GM19395 (cell line): Measurements from ENCODE around the gene PAX8.
"Not testable (repeated sequence)": the region's sequence is repeated elsewhere in the genome, so short reads cannot be mapped to it uniquely, and the experiment has no call there.

Source experiments
- ATAC-seq: cut with Tn5 transposase; IDR thresholded peaks from one replicate; pipeline ENCODE4 v1.9.1; 2021; ENCODE audit warnings: mild to moderate bottlenecking, moderate library complexity; ENCODE audit not compliant: unreplicated experiment

Gene PAX8

DNA sequence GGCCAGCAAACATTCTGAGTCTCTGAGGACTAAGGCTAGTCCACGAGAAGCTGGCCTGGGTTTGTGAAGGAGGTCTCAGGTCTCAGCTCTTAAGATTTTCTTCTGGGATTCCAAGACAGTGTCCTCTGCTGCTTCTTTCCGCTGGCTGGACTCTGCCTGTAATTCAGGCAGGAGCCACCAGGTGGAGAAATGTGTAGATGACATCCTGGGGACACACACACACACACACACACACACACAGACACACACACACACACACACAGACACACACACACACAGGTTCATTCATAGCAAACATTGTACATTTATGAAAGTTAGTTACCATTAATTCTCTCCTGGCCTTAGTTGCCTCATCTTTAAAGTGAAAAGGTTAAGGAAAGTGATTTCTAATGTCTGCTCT is 18.9 kb upstream of the PAX8 start:
- not testable (repeated sequence) for ATAC-seq

- ATAC-seq: no peak
These were observed 12.5 kb upstream of the PAX8 start for GRCh38 chr2:113291191-113291590.

DNA sequence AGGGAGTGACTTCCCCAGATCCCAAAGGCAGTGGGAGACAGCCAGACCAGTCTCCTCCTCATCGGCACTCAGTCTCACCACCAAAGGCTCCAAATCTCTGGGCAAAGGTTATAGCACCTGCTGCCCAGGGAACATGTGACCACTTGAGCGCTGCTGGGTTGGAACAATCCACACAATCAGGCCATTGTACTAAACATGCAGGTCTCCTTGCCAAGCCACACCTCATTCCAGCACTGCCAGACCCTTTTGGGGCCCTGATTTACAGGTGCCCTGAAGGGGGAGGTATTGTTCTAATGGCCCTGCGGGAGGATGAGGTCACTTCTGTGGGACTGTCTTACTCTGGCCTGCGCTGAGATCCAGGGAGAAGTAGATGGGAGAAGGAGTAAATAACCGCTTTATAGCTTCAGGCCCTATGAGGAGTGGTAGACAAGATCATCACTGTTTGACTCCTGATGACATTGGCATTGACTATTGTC is 10.0 kb upstream of the PAX8 start:
- ATAC-seq: not testable (repeated sequence)

- ATAC-seq: not testable (repeated sequence)
These were observed 9.5 kb upstream of the PAX8 start for GRCh38 chr2:113288117-113288673.

DNA sequence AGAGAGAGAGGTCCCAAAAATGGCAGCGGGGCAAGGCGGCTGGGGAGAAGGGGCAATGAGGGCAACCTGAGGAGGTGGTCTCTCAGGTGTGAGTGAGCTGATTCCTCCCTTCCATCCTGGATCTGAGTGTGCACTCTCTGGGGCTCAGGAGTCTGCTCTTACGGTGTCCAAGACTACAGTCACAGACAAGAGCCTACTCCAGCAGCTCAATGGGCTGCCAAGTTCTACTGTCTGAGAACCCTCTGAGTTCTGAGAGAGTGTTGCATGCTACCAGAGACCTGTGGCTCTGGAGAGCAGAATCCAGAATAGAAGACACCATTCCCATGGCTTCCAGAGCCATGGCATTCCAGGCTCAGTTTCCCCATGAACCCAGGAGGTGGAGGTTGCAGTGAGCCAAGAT is 7.1 kb upstream of the PAX8 start:
- ATAC-seq: no peak

- ATAC-seq: not testable (repeated sequence)
These were observed 6.3 kb upstream of the PAX8 start for GRCh38 chr2:113284999-113285398.

GRCh38 chr2:113284476-113284875 is 5.8 kb upstream of the PAX8 start:
- ATAC-seq: no peak

- no peak for ATAC-seq
These were observed 5.1 kb upstream of the PAX8 start for GRCh38 chr2:113283704-113284284.

- ATAC-seq: no peak
These were observed 4.2 kb upstream of the PAX8 start for GRCh38 chr2:113282747-113283533.

DNA sequence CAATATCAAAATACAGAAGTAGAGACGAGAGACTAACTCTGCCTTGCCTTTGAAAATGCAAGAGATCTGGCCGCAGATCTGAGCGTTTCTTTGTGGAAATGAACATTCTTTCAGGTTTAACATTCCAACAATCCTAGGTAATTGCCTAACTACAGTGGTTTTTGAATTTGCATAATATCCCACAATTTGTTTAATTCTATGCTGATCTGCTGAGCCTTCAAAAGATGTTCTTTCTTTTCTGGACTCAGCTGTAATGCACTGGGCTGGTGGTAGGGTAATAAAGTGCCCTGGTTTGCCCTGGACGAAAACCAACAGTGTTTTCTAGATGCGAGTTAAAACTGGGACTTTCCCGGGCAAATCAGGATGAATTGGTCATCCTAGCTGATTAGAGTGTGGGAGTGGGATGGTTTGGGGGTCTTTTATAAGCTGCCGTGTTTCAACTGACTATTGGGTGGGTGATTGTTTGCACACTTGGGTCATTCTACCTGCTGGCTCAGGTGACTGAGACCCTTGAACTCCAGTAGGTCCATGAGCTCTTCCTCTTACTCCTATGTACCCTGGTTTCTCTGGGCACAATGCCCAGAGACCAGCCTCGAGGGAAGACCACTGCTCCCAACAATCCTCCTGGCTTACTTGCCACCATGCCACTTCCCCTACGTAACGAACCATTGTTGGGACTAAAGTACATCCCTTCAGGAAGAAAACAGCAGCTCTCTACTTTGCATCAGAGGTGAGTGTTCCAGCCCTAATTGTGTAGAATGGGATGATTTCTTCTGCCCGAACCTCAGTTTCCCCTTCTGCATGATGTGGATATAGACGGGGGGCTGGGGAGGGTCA is 3.4 kb upstream of the PAX8 start:
- no peak for ATAC-seq

GRCh38 chr2:113278073-113278741 is 514 bp downstream of the PAX8 start:
- ATAC-seq: no peak

- no peak for ATAC-seq
These were observed 1.1 kb downstream of the PAX8 start for GRCh38 chr2:113277474-113278072.

DNA sequence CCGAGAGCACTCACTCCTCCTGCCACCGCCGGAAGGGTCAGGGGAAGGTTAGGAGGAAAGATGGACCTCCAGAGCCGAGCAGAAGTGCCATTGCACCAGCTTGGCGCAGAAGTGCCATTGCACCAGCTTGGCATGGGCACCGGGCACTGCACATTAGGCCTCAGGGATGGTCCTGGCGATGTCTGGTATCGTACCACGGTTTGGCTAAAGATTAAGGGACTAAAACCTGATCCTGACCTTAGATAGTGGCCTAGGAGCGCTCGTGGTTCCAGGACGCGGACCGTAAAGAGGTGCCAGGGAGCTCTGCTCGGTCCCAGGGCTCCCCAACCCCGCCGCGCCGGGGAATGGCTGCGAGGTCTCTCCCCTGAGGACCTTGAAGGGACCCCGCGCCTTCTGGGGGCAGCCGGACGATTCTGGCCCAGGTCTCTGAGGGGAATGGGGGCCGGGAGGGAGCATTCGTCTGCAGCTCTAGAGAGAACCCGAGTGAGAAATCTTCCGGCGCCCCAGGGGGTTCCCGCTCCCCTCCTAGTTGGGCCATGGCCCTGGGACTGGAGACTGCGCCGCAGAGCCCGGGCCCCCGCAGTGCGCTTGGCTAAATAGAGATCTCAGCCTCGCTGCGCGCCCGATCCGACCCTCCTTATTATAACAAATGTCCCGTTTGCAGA is 1.8 kb downstream of the PAX8 start:
- ATAC-seq: no peak

- no peak for ATAC-seq
These were observed 2.4 kb downstream of the PAX8 start for GRCh38 chr2:113276216-113276760.

DNA sequence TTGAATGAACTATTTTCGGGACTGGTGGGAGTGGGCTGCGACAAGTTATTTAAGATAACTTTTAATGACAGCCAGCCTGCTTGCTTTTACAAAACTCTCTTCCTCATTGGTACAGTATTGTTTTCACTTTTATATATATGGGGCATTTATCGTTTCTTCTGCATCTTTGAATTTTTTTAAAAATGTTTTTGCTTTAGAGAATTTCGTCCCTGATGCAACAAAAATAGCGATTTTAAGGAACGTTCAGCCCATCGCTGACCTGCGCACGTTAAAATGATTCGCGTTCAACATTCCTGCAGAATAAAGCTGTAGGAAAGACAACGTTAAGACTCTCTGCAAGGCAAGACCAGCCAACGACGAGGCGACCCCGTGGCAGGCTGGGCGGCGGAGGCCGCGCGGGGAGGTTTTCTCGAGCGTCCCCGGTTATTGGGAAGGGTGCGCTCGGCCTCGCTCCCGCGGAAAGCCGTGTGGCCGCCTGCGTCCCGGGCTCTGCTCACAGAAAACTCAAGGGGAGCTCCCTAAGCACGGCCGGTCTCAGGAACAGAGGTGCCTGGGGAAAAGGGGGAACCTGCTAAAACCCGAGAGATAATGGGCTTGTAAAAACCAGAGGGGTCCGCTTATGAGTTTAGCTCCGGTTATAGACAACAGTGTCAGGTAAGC is 3.0 kb downstream of the PAX8 start:
- ATAC-seq: no peak

DNA sequence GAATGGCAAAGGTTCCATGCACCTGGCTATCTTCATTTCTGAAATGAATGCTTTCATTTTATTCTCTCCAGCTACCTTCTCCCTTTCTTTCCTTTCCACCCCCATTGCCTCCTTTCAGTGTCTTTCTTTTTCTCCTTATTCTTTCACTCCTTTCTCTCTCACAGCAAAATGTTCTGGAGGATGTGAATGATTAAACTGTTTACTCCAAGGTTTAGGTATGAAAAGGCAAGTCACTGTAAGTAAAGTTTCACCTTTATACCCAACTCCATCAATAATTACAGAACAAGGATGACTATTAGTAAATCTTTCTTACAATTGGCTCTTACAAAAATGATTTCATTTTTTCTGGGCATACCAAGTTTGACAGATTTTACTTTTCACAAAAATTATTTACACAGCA is 4.3 kb downstream of the PAX8 start:
- no peak for ATAC-seq

GRCh38 chr2:113273981-113274380 is 4.7 kb downstream of the PAX8 start:
- no peak for ATAC-seq

DNA sequence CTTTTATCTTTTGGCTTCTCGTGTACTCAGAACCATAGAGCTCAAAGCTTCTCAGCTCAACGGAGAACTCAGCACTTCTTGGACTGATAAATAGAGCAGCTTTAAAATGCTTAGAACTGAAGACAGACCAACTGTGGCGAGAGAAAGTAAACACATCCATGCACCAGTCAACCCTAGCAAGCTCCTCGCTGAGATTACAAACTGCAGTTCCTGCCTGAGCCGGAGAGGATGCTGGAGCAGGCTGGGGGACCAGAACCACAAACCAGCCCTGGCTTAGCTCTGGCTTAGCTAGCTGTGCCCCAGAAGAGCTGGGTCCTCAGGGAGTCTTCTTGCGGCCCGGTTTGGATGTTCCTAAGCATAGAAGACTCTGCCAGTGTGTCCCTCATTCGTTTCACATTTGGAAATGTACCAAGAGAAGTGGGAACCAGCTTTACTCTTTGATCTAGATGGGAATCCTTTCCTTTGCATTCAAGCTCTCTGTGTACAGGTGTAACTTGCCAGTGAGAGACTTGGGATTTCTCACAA is 5.6 kb downstream of the PAX8 start:
- no peak for ATAC-seq

- no peak for ATAC-seq
These were observed 6.2 kb downstream of the PAX8 start for GRCh38 chr2:113272477-113272876.
